Measurements from ENCODE around the gene LMX1B.
"Not testable (repeated sequence)": the region's sequence is repeated elsewhere in the genome, so short reads cannot be mapped to it uniquely, and the experiment has no call there.

LMX1B gene

DNA sequence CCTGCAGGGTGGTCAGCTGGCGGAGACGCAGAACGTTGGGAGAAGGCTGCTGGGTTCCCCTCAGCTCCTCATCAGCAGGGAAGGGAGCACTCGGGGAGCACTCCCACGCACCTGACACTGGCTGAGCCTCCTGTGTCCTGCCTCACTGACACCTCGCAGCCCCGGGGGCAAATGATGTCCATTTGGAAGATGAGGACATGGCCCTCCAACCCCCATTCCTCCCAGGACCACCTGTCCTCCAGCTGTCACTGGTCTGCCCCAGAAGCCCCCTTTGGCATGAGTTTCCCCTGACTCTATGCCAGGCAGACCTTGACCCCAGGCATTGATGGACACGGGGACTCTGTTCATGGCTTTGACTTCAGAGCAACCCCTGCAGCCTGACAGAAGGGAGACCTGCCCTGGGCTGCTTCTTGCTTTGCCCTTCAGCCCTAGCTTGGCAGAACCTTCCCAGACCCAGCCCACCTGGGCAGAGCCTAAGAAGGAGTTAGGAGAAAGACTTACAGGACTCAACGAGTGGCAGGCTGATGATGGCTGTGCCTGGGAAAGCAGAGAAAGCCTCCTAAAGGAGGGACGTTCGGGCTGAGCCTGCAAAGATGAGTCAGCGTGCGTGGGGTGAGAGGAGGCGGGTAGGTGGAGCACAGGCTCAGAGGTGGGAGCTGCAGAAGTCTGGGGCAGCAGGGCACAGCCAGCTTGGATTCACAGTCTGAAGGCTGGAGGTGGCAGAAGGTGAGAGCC lies 90.6 kb downstream of the LMX1B start:
- no peak for DNase-seq (ENCODE audit: low spot score in 2 of 2)
- ATAC-seq, result peak; percentile 47
- H3K4me3 Mint-ChIP-seq, result no peak overlapping the region
- H3K36me3 Mint-ChIP-seq, result no peaks in the 10 kb centered on the region
- no peaks in the 10 kb centered on the region for H3K9me3 Mint-ChIP-seq
- H3K27ac Mint-ChIP-seq, result no peak overlapping the region
- peaks cover 22% of the 10 kb centered on the region for H3K4me1 Mint-ChIP-seq

DNA sequence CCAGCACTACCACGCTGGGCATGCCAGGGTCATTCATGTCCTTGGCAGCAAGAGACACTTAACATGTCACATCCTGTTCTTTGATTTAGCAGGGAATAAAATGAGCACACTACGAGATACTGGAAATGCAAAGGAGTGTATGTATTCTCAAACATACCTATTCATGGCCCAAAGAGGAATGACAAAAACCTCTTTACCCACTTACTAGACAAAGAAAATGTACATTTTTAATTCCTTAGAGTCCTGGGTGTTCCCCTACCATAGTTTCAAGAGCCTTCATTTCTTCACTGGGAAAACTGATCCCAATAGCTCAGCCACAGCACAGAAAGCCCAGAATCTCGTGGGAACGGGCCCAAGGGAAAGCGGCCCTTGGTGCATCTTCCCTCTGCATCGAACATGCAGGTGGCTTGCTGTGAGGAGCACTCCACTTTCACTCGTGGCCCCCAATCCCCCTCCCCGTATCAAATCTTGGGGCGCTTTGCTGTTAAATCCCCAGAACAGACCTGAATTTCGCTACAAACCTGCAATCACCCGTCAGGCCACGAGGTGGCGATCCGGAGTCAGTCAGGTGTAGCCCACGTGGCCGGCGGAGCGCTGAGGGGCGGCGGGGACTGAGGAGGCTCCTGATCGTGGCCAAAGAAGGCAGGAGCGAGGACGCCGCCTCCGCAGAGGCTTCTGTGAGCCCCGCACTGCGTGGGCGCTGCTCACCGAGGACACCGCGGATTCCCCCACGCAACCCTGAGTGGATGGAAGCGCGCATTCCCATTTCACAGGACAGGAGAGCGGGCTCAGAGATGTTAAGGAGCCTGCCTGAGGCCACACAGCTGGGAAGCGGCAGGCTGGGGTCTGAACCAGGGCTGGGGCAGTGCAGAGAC lies 91.4 kb downstream of the LMX1B start:
- Mint-ChIP-seq H3K36me3 (no peaks in the 10 kb centered on the region), H3K4me1 (peaks cover 22% of the 10 kb centered on the region), H3K27ac (peak overlapping the region; percentile 27), H3K9me3 (no peaks in the 10 kb centered on the region), H3K4me3 (peak overlapping the region; percentile 45)
- DNase-seq (ENCODE audit: low spot score in 2 of 2) (peak; percentile 77 to 92), ATAC-seq (peak; percentile 69)

DNA sequence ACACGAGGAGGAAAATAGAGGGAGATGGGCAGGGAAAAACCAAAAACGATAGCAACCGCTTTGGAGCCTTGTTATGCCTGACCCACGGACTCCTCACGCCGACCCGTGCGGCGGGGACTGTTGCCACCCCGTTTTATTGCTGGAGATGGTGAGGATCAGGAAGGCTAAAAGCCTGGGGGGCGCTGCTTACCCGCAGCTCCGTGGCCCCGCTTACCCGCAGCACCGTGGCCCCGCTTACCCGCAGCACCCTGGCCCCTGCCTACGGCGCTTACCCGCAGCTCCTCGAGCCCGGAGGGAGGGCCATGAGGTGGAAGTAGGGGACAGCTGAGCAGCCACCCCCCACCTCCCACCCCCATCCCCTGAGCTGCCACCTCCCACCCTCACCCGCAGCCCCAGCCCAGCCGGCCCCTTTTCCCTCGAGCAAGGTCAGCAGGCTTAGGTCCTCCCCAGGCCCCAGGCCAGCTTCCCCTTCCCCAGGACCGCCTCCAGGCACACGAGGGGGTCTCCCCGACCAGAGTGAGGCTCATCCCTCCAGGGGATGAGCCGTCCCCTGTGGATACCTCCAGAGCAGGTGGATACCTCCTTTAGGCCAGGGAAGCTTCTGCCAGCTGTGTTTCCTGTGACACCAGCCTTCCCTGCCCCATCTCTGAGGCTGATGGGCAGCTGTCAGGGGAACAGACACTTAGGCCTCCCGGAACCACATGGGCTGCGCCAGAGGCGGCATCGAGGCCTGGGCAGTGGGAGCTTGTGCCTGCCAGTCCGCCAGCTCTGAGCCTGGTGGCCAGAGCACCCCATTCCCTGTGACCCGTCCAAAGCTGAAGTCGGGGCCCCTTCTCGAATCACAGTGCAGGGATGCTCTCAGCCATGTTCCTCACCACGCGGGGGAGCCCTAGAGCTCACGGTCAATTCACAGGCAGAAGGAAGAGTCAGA lies 92.3 kb downstream of the LMX1B start:
- peak overlapping the region; percentile 45 for H3K4me3 Mint-ChIP-seq
- peak; percentile 74 for ATAC-seq
- DNase-seq (ENCODE audit: low spot score in 2 of 2), result peak; percentile 70 to 88

DNA sequence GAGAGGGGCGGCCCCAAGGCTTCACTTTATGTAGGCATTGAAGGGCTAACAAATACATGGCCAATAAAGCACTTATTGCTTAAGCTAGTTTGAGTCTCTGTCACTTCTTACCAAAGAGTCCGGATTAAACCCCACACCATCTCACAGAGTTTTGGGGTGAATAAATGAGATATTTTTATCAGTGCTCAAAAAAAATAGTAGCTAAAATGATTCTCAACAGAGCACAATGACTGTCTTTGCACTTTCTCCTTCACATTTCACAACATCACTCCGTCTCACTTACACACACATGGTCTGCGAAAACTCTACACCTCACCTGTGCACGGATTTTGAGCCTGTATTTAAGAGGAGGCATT lies 92.9 kb downstream of the LMX1B start:
- no peak overlapping the region for H3K27ac Mint-ChIP-seq
- H3K4me3 Mint-ChIP-seq, result no peak overlapping the region
- H3K9me3 Mint-ChIP-seq, result no peaks in the 10 kb centered on the region
- DNase-seq (ENCODE audit: low spot score in 2 of 2) (no peak), ATAC-seq (no peak)
- H3K4me1 Mint-ChIP-seq, result peaks cover 22% of the 10 kb centered on the region
- H3K36me3 Mint-ChIP-seq, result no peaks in the 10 kb centered on the region

More for the DNA sequence above, 92.3 kb downstream of the LMX1B start:
- Mint-ChIP-seq H3K4me1 (peaks cover 22% of the 10 kb centered on the region), H3K36me3 (no peaks in the 10 kb centered on the region), H3K27ac (peak overlapping the region; percentile 27), H3K9me3 (no peaks in the 10 kb centered on the region)

DNA sequence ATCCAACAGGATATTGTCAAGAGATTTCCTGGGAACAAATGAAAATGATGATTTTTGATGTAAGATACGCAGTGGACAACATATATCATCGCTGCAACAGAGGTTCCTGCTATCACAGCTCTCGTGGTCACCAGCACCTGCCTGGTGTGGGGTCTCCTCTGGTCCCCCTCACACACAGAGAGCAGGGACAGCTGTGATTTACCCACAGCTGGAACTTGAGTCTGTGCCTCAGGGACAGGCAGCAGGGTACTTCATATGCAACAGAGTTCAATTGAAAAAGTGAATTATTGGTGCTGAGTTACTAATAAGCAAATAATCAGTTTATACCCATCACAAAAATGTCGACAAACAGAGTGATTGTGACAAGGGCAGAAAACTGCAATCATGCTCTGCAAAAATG lies 93.4 kb downstream of the LMX1B start:
- Mint-ChIP-seq H3K4me3 (no peak overlapping the region), H3K36me3 (no peaks in the 10 kb centered on the region), H3K9me3 (no peaks in the 10 kb centered on the region), H3K27ac (no peak overlapping the region), H3K4me1 (peaks cover 22% of the 10 kb centered on the region)
- ATAC-seq (no peak), DNase-seq (ENCODE audit: low spot score in 2 of 2) (no peak)

DNA sequence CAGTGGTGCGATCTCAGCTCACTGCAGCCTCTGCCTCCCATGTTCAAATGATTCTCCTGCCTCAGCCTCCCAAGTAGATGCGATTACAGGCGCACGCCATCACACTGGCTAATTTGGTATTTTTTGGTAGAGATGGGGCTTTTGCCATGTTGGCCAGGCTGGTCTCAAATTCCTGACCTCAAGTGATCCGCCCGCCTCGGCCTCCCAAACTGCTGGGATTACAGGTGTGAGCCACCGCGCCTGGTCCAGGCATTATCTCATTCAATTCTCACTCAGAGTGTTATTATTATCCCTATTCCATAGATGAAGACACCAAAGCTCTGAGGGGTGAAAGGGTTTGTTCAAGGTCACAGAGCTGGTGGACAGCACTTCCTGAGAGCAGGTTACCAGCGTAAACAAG lies 94.0 kb downstream of the LMX1B start:
- H3K27ac Mint-ChIP-seq; H3K36me3 Mint-ChIP-seq; H3K9me3 Mint-ChIP-seq; DNase-seq (ENCODE audit: low spot score in 2 of 2); H3K4me3 Mint-ChIP-seq; ATAC-seq: not testable (repeated sequence)
- peaks cover 22% of the 10 kb centered on the region for H3K4me1 Mint-ChIP-seq

DNA sequence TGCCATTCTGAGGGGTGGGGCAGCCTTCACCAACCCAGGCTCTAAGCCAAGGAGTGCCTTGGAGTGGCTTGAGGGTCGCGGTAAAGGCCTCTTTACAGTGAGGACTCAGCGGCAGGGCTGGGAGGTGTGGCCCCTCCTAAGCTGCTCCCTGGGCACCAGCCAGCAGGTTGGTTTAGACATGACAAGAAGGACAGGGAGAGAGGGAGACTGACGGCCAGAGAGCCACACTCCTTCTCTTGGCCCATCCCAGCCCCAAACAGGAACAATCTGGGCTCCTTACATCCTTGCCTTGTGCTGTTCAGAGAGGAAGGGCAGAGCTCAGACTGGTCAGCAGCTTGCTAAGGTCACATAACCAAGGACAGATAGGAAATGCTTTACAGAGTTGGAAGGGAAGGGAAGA lies 94.5 kb downstream of the LMX1B start:
- Mint-ChIP-seq H3K36me3 (no peaks in the 10 kb centered on the region), H3K4me3 (no peak overlapping the region), H3K27ac (no peak overlapping the region), H3K9me3 (no peaks in the 10 kb centered on the region), H3K4me1 (peaks cover 22% of the 10 kb centered on the region)
- DNase-seq (ENCODE audit: low spot score in 2 of 2) (no peak), ATAC-seq (no peak)

DNA sequence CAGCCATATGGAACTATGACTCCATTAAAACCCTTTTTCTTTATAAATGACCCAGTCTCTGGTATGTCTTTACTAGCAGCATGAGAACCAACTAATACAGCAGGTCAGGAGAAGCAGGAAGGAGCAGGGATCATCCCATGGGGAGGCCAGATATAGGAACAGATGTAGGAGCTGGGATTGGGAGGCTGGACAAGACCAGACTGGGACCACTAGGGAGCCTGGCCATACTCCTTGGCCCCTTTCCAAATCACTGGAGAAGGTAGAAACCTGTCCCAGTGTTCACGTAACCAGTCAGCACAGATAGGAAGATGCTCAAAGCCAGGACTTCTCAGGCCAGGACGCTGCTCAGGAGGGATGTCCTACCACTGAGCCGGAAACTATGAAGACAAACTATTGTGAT lies 95.5 kb downstream of the LMX1B start:
- Mint-ChIP-seq H3K9me3 (no peaks in the 10 kb centered on the region), H3K27ac (no peak overlapping the region), H3K4me1 (peaks cover 21% of the 10 kb centered on the region), H3K36me3 (no peaks in the 10 kb centered on the region), H3K4me3 (no peak overlapping the region)
- ATAC-seq, result no peak
- no peak for DNase-seq (ENCODE audit: low spot score in 2 of 2)

DNA sequence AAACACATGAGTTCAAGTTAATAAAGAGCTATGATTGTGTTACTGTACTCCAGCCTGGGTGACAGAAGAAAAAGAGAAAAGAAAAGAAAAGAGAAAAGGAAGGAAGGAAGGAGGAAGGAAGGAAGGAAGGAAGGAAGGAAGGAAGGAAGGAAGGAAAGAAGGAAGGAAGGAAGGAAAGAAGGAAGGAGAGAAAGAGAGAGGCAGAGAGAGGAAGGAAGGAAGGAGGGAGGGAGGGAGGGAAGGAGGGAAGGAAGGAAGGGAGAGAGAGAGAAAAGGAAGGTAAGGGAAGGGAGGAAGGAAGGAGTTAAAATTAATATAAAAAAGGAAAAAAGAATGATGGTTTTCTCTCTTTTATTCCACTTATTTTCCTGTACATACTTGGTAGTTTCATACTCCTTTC lies 101.7 kb downstream of the LMX1B start:
- peaks cover 6% of the 10 kb centered on the region for H3K36me3 Mint-ChIP-seq
- no peak overlapping the region for H3K27ac Mint-ChIP-seq
- H3K4me3 Mint-ChIP-seq, result no peak overlapping the region
- DNase-seq (ENCODE audit: low spot score in 2 of 2), result no peak
- H3K9me3 Mint-ChIP-seq, result no peaks in the 10 kb centered on the region
- ATAC-seq, result no peak
- peaks cover 11% of the 10 kb centered on the region for H3K4me1 Mint-ChIP-seq

DNA sequence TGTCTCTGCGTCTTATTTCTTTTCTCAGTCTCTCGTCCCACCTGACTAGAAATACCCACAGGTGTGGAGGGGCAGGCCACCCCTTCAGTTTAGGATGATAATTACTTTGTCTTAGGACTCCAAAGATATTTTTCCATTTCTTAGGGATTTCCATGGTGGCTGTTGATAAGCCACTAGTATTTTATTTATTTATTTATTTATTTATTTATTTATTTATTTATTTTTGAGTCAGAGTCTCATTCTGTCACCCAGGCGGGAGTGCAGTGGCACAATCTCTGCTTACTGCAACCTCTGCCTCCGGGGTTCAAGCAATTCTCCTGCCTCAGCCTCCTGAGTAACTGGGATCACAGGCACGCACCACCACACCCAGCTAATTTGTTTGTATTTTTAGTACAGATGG lies 103.7 kb downstream of the LMX1B start:
- not testable (repeated sequence) for H3K27ac Mint-ChIP-seq; ATAC-seq; H3K9me3 Mint-ChIP-seq; DNase-seq (ENCODE audit: low spot score in 2 of 2); H3K36me3 Mint-ChIP-seq; H3K4me3 Mint-ChIP-seq
- H3K4me1 Mint-ChIP-seq, result peaks cover 31% of the 10 kb centered on the region

DNA sequence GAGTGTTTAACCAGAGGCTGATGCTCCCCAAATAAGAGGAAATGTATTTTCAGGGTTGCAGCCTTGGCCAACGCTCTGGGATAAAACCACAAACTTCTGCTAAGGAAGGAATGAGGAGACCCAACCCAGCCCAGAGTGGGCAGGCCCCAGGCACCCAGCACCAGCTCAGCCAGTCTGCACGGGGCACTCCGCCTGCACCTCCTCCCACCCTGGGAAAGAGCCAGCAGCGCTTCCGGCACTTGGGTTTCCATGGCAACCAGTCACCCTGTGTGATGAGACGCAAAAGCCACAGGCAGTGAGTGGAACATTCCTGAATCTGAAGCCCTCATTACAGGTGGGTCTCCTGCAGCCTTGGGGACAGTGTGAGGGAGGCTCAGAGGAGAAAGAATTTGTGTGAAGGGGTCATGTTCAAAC lies 105.9 kb downstream of the LMX1B start:
- Mint-ChIP-seq H3K27ac (peak overlapping the region; percentile 76), H3K9me3 (no peaks in the 10 kb centered on the region), H3K4me3 (peak overlapping the region; percentile 21), H3K36me3 (peaks cover 6% of the 10 kb centered on the region), H3K4me1 (peaks cover 41% of the 10 kb centered on the region)
- ATAC-seq (peak; percentile 67), DNase-seq (ENCODE audit: low spot score in 2 of 2) (peak; percentile 61 to 83)

DNA sequence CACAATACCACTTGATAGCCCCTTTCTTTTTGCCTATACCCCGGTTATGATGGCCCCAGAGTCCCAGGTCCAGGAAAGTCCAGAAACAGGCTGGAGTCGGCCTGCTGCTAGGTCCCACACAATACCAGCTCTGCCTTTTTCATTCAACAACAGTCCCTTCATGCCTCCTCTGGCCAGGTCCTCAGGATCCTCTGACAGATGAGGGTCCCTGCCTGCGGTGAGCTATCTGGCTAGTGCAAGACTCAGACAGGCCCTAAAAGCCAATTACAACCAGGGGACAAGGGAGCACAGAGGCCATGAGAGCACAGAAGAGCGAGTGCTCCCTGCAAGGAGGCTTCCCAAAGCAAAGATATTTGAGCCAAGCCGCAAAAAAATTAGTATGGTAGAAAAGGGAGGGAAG lies 106.3 kb downstream of the LMX1B start:
- H3K36me3 Mint-ChIP-seq, result peaks cover 6% of the 10 kb centered on the region
- peak overlapping the region; percentile 21 for H3K4me3 Mint-ChIP-seq
- H3K27ac Mint-ChIP-seq, result peak overlapping the region; percentile 76
- peaks cover 41% of the 10 kb centered on the region for H3K4me1 Mint-ChIP-seq
- no peaks in the 10 kb centered on the region for H3K9me3 Mint-ChIP-seq
- ATAC-seq (no peak), DNase-seq (ENCODE audit: low spot score in 2 of 2) (no peak)

DNA sequence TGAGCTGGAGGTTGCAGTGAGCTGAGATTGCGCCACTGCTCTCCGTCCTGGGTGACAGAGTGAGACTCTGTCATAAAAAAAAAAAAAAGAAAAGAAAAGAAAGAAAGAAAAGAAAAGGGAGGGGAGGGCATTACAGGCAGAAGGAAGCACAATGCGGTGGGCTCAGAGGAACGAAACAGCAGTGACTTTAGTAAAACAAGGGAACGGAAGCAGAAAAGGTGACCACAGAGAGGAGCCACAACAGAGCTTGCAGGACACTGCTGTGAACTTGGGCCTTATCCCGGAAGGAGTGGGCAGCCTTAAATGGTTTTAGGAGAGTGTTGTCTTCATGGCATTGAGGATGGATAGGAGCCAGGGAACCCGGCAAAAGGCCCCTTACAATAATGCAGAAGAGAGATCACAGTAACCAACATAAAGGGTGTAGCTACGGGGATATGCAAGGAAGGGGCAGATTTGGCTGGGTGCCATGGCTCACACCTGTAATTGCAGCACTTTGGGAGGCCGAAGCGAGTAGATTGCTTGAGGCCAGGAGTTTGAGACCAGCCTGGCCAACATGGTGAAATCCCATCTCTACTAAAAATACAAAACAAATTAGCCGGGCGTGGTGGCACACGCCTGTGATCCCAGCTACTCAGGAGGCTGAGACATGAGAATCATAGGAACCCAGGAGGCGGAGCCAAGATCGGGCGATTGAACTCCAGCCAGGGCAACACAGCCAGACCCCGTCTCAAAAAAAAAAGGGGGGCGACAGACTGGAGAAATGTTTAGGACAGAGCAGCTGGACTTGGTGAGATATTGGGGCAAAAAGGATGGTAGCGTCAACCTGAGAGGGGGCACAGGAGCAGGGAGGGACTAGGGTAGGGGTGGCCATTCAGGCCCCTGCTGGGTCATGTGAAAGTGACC lies 107.2 kb downstream of the LMX1B start:
- peaks cover 6% of the 10 kb centered on the region for H3K36me3 Mint-ChIP-seq
- DNase-seq (ENCODE audit: low spot score in 2 of 2) (peak in 1 of 2 donors; percentile 54), ATAC-seq (no peak)
- H3K27ac Mint-ChIP-seq, result peak overlapping the region; percentile 76
- peak overlapping the region; percentile 21 for H3K4me3 Mint-ChIP-seq
- H3K9me3 Mint-ChIP-seq, result no peaks in the 10 kb centered on the region
- peaks cover 41% of the 10 kb centered on the region for H3K4me1 Mint-ChIP-seq

DNA sequence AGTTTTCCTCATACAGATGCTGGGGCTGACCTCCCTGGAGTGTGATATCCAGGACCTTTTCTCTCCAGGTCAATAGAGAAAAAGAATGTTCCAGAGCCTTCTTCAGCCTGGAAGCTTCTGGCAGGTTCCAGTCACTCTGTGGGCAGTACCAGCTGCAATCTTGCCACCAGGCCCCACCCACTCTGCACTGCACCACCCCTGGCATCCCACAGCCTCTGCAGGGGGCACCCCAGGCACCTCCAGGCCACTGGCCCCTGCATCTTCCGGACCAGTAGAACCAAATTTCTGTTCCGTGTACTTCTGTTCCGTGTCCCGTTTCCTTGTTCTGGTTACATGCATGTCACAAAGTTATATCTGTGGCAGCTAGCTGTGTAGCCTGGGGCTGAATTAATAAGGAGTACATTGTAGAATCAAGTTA lies 107.8 kb downstream of the LMX1B start:
- H3K4me1 Mint-ChIP-seq, result peaks cover 41% of the 10 kb centered on the region
- DNase-seq (ENCODE audit: low spot score in 2 of 2) (peak in 1 of 2 donors; percentile 57), ATAC-seq (no peak)
- peak overlapping the region; percentile 90 for H3K27ac Mint-ChIP-seq
- H3K36me3 Mint-ChIP-seq, result peaks cover 6% of the 10 kb centered on the region
- no peaks in the 10 kb centered on the region for H3K9me3 Mint-ChIP-seq
- peak overlapping the region; percentile 75 for H3K4me3 Mint-ChIP-seq
